WTC11 (cell line): Measurements from ENCODE around the gene PNP. TPM values are rescaled to one million over a fixed set of nuclear protein-coding genes. Genes with fewer than 3 reads are reported as not detected.
"Not testable (repeated sequence)": the region's sequence is repeated elsewhere in the genome, so short reads cannot be mapped to it uniquely, and the experiment has no call there.

Experiments used
- ATAC-seq: fragments of 200-7000 bp; cut with Tn5 transposase; 2 replicates; pipeline ENCODE4 v1.10.0; 2021; ENCODE audit warnings: mild to moderate bottlenecking, moderate library complexity
- CTCF ChIA-PET: fragments of 300-600 bp; sonication (Branson Sonifier 250); formaldehyde crosslinking; loops from one replicate; lab custom pipeline; 2021; ENCODE audit warnings: antibody characterized with exemption; lab: Charles Lee
- POLR2A ChIA-PET: fragments of 350-600 bp; sonication (Branson Sonifier 250); formaldehyde crosslinking; loops from one replicate; lab custom pipeline; 2021; ENCODE audit warnings: antibody characterized with exemption; lab: Charles Lee
- DNase-seq: peaks from one replicate; pipeline ENCODE4 v3.0.0; 2021; ENCODE audit warnings: low spot score
- H3K27ac Mint-ChIP-seq: 2 replicates; pipeline ENCODE4 v1.8.0; 2021; ENCODE audit warnings: mixed read lengths
- H3K27me3 Mint-ChIP-seq: 2 replicates; pipeline ENCODE4 v1.8.0; 2021; ENCODE audit warnings: low read depth, mild to moderate bottlenecking, moderate library complexity, mixed read lengths
- H3K36me3 Mint-ChIP-seq: 2 replicates; pipeline ENCODE4 v1.8.0; 2021; ENCODE audit warnings: mixed read lengths
- H3K4me1 Mint-ChIP-seq: 2 replicates; pipeline ENCODE4 v1.8.0; 2022; ENCODE audit warnings: mixed read lengths
- H3K4me3 Mint-ChIP-seq: 2 replicates; pipeline ENCODE4 v1.8.0; 2021; ENCODE audit warnings: mild to moderate bottlenecking, moderate library complexity, mixed read lengths
- H3K9me3 Mint-ChIP-seq: 2 replicates; pipeline ENCODE4 v1.8.0; 2021; ENCODE audit warnings: mixed read lengths
- CBFB ChIP-seq: sonication (generic); formaldehyde crosslinking; IDR thresholded peaks from 2 replicates; pipeline ENCODE4 v1.8.1; 2022; ENCODE audit warnings: mild to moderate bottlenecking, low read depth, missing genetic modification reagents
- EMX1 ChIP-seq: fragments of 250-450 bp; sonication (Bioruptor Pico); IDR thresholded peaks from 2 replicates; pipeline ENCODE4 v1.8.0; 2021; ENCODE audit warnings: mild to moderate bottlenecking
- ETV6 ChIP-seq: sonication (generic); formaldehyde crosslinking; IDR thresholded peaks from 2 replicates; pipeline ENCODE4 v1.8.1; 2022; ENCODE audit warnings: mild to moderate bottlenecking, missing genetic modification reagents
- FOXJ3 ChIP-seq: sonication (generic); formaldehyde crosslinking; IDR thresholded peaks from 2 replicates; pipeline ENCODE4 v1.9.0; 2021; ENCODE audit warnings: missing genetic modification reagents, mild to moderate bottlenecking, borderline replicate concordance
- FOXP4 ChIP-seq: sonication (generic); formaldehyde crosslinking; IDR thresholded peaks from 2 replicates; pipeline ENCODE4 v1.8.0; 2022; ENCODE audit warnings: mild to moderate bottlenecking, missing genetic modification reagents
- KAT7 ChIP-seq: sonication (generic); formaldehyde crosslinking; IDR thresholded peaks from 2 replicates; pipeline ENCODE4 v1.8.1; 2023; ENCODE audit warnings: missing genetic modification reagents, mild to moderate bottlenecking, borderline replicate concordance
- NFATC4 ChIP-seq: fragments of 250-450 bp; sonication (Bioruptor Pico); IDR thresholded peaks from 2 replicates; pipeline ENCODE4 v1.9.0; 2021; ENCODE audit warnings: mild to moderate bottlenecking
- RORB ChIP-seq: fragments of 250-450 bp; sonication (Bioruptor Pico); IDR thresholded peaks from 2 replicates; pipeline ENCODE4 v1.9.0; 2021; ENCODE audit warnings: mild to moderate bottlenecking
- SMAD4 ChIP-seq: sonication (generic); formaldehyde crosslinking; IDR thresholded peaks from 2 replicates; pipeline ENCODE4 v1.8.0; 2022; ENCODE audit warnings: mild to moderate bottlenecking, missing genetic modification reagents
- SOX15 ChIP-seq: fragments of 250-450 bp; sonication (Bioruptor Pico); IDR thresholded peaks from 2 replicates; pipeline ENCODE4 v1.9.0; 2021; ENCODE audit warnings: mild to moderate bottlenecking
- SP1 ChIP-seq: sonication (generic); formaldehyde crosslinking; conservative IDR thresholded peaks from 2 replicates; pipeline ENCODE4 v1.8.1; 2022; ENCODE audit warnings: missing genetic modification reagents
- TEAD4 ChIP-seq: sonication (generic); formaldehyde crosslinking; IDR thresholded peaks from 2 replicates; pipeline ENCODE4 v1.8.0; 2022; ENCODE audit warnings: mild to moderate bottlenecking, missing genetic modification reagents
- ZNF232 ChIP-seq: sonication (generic); formaldehyde crosslinking; IDR thresholded peaks from 2 replicates; pipeline ENCODE4 v1.8.0; 2022; ENCODE audit warnings: mild to moderate bottlenecking, missing genetic modification reagents
- ZNF425 ChIP-seq: fragments of 250-450 bp; sonication (Bioruptor Pico); conservative IDR thresholded peaks from 2 replicates; pipeline ENCODE4 v1.9.0; 2021; ENCODE audit warnings: mild to moderate bottlenecking
- ZNF671 ChIP-seq: fragments of 250-450 bp; sonication (Bioruptor Pico); IDR thresholded peaks from 2 replicates; pipeline ENCODE4 v1.8.0; 2021; ENCODE audit warnings: mild to moderate bottlenecking
- total RNA-seq: library from RNA; stranded (reverse); gene quantifications from 3 replicates; pipeline ENCODE4 v1.2.3, GENCODE V29; 2021
- TF ChIP-seq, protein P1 (sequence below): sonication (generic); formaldehyde crosslinking; IDR thresholded peaks from 2 replicates; pipeline ENCODE4 v1.8.0; 2023; ENCODE audit warnings: missing genetic modification reagents, mild to moderate bottlenecking, borderline replicate concordance
- TF ChIP-seq, protein P2 (sequence below): fragments of 250-450 bp; sonication (Bioruptor Pico); IDR thresholded peaks from 2 replicates; pipeline ENCODE4 v2.1.2; 2022; ENCODE audit warnings: mild to moderate bottlenecking, moderate library complexity
- TF ChIP-seq, protein P3 (sequence below): sonication (generic); formaldehyde crosslinking; IDR thresholded peaks from 2 replicates; pipeline ENCODE4 v1.8.0; 2022; ENCODE audit warnings: missing genetic modification reagents

The PNP gene
- total RNA-seq, 1 experiment from 2014 or later = 95.8 TPM

- TF ChIP-seq FOXP4 (no peak), ZNF232 (CRISPR knock-in tag) (no peak), SOX15 (CRISPR knock-in tag) (no peak), ETV6 (CRISPR knock-in tag) (no peak)
- TF ChIP-seq, protein P1, sequence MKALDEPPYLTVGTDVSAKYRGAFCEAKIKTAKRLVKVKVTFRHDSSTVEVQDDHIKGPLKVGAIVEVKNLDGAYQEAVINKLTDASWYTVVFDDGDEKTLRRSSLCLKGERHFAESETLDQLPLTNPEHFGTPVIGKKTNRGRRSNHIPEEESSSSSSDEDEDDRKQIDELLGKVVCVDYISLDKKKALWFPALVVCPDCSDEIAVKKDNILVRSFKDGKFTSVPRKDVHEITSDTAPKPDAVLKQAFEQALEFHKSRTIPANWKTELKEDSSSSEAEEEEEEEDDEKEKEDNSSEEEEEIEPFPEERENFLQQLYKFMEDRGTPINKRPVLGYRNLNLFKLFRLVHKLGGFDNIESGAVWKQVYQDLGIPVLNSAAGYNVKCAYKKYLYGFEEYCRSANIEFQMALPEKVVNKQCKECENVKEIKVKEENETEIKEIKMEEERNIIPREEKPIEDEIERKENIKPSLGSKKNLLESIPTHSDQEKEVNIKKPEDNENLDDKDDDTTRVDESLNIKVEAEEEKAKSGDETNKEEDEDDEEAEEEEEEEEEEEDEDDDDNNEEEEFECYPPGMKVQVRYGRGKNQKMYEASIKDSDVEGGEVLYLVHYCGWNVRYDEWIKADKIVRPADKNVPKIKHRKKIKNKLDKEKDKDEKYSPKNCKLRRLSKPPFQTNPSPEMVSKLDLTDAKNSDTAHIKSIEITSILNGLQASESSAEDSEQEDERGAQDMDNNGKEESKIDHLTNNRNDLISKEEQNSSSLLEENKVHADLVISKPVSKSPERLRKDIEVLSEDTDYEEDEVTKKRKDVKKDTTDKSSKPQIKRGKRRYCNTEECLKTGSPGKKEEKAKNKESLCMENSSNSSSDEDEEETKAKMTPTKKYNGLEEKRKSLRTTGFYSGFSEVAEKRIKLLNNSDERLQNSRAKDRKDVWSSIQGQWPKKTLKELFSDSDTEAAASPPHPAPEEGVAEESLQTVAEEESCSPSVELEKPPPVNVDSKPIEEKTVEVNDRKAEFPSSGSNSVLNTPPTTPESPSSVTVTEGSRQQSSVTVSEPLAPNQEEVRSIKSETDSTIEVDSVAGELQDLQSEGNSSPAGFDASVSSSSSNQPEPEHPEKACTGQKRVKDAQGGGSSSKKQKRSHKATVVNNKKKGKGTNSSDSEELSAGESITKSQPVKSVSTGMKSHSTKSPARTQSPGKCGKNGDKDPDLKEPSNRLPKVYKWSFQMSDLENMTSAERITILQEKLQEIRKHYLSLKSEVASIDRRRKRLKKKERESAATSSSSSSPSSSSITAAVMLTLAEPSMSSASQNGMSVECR (CRISPR knock-in tag) = no peak
- TF ChIP-seq, protein P2, sequence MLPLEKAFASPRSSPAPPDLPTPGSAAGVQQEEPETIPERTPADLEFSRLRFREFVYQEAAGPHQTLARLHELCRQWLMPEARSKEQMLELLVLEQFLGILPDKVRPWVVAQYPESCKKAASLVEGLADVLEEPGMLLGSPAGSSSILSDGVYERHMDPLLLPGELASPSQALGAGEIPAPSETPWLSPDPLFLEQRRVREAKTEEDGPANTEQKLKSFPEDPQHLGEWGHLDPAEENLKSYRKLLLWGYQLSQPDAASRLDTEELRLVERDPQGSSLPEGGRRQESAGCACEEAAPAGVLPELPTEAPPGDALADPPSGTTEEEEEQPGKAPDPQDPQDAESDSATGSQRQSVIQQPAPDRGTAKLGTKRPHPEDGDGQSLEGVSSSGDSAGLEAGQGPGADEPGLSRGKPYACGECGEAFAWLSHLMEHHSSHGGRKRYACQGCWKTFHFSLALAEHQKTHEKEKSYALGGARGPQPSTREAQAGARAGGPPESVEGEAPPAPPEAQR (CRISPR knock-in tag) = no peak
- TF ChIP-seq, all 79 proteins: peak for 0
These were observed 22.3 kb upstream of the PNP start (continued) for GRCh38 chr14:20446889-20447288.

- DNase-seq, ATAC-seq, H3K4me1 Mint-ChIP-seq, H3K27me3 Mint-ChIP-seq, H3K9me3 Mint-ChIP-seq, CTCF ChIA-PET: not testable (repeated sequence)
- H3K4me3 Mint-ChIP-seq = peak overlapping the region; percentile 17; the same call in 1 of the 2 replicates
- peaks cover 27% of the 10 kb centered on the region for H3K36me3 Mint-ChIP-seq
- POLR2A ChIA-PET = interaction anchor here (1.1 kb wide), 1 partner anchor 109 kb away, joined by 5 read pairs; the partner anchor contains the start of gene PARP2
- H3K27ac Mint-ChIP-seq = peak overlapping the region; percentile 27; the same call in 1 of the 2 replicates
These were observed 16.4 kb upstream of the PNP start for GRCh38 chr14:20452831-20453230.

DNA sequence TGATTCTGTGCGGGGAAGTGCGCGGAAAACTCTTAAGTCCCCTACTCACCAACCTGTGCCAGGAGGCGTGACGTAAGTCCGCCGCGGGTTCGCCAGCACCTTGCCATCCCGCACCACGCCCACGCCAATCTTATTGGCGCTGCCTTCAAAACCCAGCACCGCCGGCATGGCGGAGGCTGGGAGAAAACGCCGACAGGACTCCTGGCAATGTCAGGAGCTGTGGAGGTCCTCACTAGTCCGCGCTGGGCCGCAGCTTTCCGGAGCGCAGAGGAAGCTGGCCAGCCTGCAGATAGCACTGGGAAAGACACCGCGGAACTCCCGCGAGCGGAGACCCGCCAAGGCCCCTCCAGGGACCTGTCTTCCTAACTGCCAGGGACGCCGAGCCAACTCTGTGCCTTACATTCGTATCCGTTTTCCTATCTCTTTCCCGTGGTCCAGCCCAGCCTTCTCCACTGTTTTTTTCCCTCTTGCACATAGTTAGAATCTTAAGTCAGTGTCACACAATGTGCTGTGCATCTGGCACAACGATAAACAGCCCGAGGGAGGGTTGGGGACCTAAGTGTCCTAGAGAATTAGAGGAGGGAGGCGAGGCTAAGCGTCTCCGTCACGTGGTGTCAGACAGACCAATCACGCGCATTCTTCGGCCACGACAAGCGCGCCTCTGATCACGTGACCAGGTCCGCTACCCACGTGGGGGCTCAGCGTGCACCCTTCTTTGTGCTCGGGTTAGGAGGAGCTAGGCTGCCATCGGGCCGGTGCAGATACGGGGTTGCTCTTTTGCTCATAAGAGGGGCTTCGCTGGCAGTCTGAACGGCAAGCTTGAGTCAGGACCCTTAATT, 14.5 kb upstream of the PNP start, which contains the start of the genes APEX1 and OSGEP:
Gene APEX1, plus strand, starts transcription at position 711 of the 839 bp plus-strand sequence. CDS start 420 bp downstream, outside the sequence.
Gene OSGEP, minus strand, starts transcription at position 297 of the 839 bp plus-strand sequence. Its CDS starts 129 bp downstream, at position 168.
- no peak within 1 kb of the TSS for H3K27ac Mint-ChIP-seq
- POLR2A ChIA-PET = interaction anchor here (0.9 to 2.9 kb wide), 7 partner anchors 10 to 229 kb away, joined by 3 to 20 read pairs (median 8); partner anchors contain the start of genes PARP2, PNP and TEP1
- H3K36me3 Mint-ChIP-seq = peaks cover 38% of the 10 kb centered on the region
- peaks cover 3% of the 10 kb centered on the region; the same call in 1 of the 2 replicates for H3K4me1 Mint-ChIP-seq
- DNase-seq = peak; percentile 97
- no peaks in the 10 kb centered on the region for H3K27me3 Mint-ChIP-seq
- CTCF ChIA-PET = interaction anchor here (1.2 to 2.9 kb wide), 7 partner anchors 37 to 158 kb away, joined by 4 to 10 read pairs (median 5); partner anchors contain the start of genes PARP2 and TEP1
- H3K4me3 Mint-ChIP-seq = no peak within 1 kb of the TSS
- peak; percentile 82 for ATAC-seq
- no peaks in the 10 kb centered on the region for H3K9me3 Mint-ChIP-seq
- TF ChIP-seq SMAD4 (no peak), SOX15 (CRISPR knock-in tag) (no peak), ZNF671 (CRISPR knock-in tag) (no peak), KAT7 (CRISPR knock-in tag) (no peak), CBFB (CRISPR knock-in tag) (no peak), NFATC4 (CRISPR knock-in tag) (no peak), ZNF232 (CRISPR knock-in tag) (no peak), EMX1 (CRISPR knock-in tag) (no peak), FOXJ3 (no peak), ZNF425 (CRISPR knock-in tag) (no peak), SP1 (CRISPR knock-in tag) (peak; percentile 84), TEAD4 (peak; percentile 40; the same call in 1 of the 2 replicates), RORB (CRISPR knock-in tag) (no peak)
- TF ChIP-seq, protein P3, sequence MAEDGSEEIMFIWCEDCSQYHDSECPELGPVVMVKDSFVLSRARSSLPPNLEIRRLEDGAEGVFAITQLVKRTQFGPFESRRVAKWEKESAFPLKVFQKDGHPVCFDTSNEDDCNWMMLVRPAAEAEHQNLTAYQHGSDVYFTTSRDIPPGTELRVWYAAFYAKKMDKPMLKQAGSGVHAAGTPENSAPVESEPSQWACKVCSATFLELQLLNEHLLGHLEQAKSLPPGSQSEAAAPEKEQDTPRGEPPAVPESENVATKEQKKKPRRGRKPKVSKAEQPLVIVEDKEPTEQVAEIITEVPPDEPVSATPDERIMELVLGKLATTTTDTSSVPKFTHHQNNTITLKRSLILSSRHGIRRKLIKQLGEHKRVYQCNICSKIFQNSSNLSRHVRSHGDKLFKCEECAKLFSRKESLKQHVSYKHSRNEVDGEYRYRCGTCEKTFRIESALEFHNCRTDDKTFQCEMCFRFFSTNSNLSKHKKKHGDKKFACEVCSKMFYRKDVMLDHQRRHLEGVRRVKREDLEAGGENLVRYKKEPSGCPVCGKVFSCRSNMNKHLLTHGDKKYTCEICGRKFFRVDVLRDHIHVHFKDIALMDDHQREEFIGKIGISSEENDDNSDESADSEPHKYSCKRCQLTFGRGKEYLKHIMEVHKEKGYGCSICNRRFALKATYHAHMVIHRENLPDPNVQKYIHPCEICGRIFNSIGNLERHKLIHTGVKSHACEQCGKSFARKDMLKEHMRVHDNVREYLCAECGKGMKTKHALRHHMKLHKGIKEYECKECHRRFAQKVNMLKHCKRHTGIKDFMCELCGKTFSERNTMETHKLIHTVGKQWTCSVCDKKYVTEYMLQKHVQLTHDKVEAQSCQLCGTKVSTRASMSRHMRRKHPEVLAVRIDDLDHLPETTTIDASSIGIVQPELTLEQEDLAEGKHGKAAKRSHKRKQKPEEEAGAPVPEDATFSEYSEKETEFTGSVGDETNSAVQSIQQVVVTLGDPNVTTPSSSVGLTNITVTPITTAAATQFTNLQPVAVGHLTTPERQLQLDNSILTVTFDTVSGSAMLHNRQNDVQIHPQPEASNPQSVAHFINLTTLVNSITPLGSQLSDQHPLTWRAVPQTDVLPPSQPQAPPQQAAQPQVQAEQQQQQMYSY (CRISPR knock-in tag) = no peak
